Measurements from ENCODE around the gene FBXO45. TPM values are rescaled to one million over a fixed set of nuclear protein-coding genes. Genes with fewer than 3 reads are reported as not detected.

The FBXO45 gene
- total and polyA plus RNA-seq, 2 of the 13 experiments (the other 11 are each of a cell fraction or from before 2014, with no cell fraction given), result 7.0 to 12.1 TPM

GRCh38 chr3:196568246-196569002, at the start of gene FBXO45, which contains the start of gene WDR53 (continued):
- peak; percentile 62; the same call in 1 of the 2 replicates for TF ChIP-seq ZFP37 (CRISPR knock-in tag; IDR thresholded peaks at IDR 0.05; ENCODE audit: borderline replicate concordance)
- TF ChIP-seq PHF5A (CRISPR knock-in tag; IDR thresholded peaks at IDR 0.05; ENCODE audit: low read depth, unreplicated experiment), result peak; percentile 43
- no peak for TF ChIP-seq ZNF577 (CRISPR knock-in tag; IDR thresholded peaks at IDR 0.05; ENCODE audit: borderline replicate concordance, low read depth)
- no peak for TF ChIP-seq NONO (IDR thresholded peaks at IDR 0.05)
- TF ChIP-seq NONO (CRISPR knock-in tag; conservative IDR thresholded peaks at IDR 0.05), result 0 out of 2 replicates have a peak, but pooled peaks have one; percentile 21
- peak; percentile 97 for TF ChIP-seq HDAC1 (CRISPR knock-in tag; IDR thresholded peaks at IDR 0.05)
- TF ChIP-seq MIXL1 (CRISPR knock-in tag; IDR thresholded peaks at IDR 0.05), result peak; percentile 71; the same call in 1 of the 2 replicates
- TF ChIP-seq ELF1 (CRISPR knock-in tag; IDR thresholded peaks at IDR 0.05), result peak; percentile 92
- TF ChIP-seq ZBTB8A (CRISPR knock-in tag; IDR thresholded peaks at IDR 0.05; ENCODE audit: borderline replicate concordance, low read depth), result no peak
- peak; percentile 80 for TF ChIP-seq SP2 (CRISPR knock-in tag; IDR thresholded peaks at IDR 0.05)
- TF ChIP-seq ZMYM3 (CRISPR knock-in tag; IDR thresholded peaks at IDR 0.05), result no peak
- no peak for TF ChIP-seq ZNF251 (CRISPR knock-in tag; IDR thresholded peaks at IDR 0.05)
- TF ChIP-seq, protein P1, sequence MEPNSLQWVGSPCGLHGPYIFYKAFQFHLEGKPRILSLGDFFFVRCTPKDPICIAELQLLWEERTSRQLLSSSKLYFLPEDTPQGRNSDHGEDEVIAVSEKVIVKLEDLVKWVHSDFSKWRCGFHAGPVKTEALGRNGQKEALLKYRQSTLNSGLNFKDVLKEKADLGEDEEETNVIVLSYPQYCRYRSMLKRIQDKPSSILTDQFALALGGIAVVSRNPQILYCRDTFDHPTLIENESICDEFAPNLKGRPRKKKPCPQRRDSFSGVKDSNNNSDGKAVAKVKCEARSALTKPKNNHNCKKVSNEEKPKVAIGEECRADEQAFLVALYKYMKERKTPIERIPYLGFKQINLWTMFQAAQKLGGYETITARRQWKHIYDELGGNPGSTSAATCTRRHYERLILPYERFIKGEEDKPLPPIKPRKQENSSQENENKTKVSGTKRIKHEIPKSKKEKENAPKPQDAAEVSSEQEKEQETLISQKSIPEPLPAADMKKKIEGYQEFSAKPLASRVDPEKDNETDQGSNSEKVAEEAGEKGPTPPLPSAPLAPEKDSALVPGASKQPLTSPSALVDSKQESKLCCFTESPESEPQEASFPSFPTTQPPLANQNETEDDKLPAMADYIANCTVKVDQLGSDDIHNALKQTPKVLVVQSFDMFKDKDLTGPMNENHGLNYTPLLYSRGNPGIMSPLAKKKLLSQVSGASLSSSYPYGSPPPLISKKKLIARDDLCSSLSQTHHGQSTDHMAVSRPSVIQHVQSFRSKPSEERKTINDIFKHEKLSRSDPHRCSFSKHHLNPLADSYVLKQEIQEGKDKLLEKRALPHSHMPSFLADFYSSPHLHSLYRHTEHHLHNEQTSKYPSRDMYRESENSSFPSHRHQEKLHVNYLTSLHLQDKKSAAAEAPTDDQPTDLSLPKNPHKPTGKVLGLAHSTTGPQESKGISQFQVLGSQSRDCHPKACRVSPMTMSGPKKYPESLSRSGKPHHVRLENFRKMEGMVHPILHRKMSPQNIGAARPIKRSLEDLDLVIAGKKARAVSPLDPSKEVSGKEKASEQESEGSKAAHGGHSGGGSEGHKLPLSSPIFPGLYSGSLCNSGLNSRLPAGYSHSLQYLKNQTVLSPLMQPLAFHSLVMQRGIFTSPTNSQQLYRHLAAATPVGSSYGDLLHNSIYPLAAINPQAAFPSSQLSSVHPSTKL (CRISPR knock-in tag; IDR thresholded peaks at IDR 0.05), result peak; percentile 39; the same call in 1 of the 2 replicates
- peak; percentile 56; the same call in 1 of the 2 replicates for TF ChIP-seq ZNF609 (CRISPR knock-in tag; IDR thresholded peaks at IDR 0.05; ENCODE audit: borderline replicate concordance)
- peak; percentile 75; the same call in 1 of the 2 replicates for TF ChIP-seq ETV6 (CRISPR knock-in tag; conservative IDR thresholded peaks at IDR 0.05)
